K562 (cell line): Measurements from ENCODE around the gene S100A10. TPM values are rescaled to one million over a fixed set of nuclear protein-coding genes. Genes with fewer than 3 reads are reported as not detected.

Source experiments
- ATAC-seq: fragments of 200-7000 bp; cut with Tn5 transposase; 3 replicates; pipeline ENCODE4 v1.9.1; 2020; ENCODE audit warnings: moderate library complexity
- BruUV-seq: library from RNA; stranded (reverse); fragments of 400-500 nt; replicated peaks from 2 replicates; lab custom pipeline; 2021; lab: Mats Ljungman, UMichigan
- CTCF ChIA-PET: fragments of 300-600 bp; formaldehyde crosslinking; extraction: SDS; loops from one replicate; lab custom pipeline; 2021; ENCODE audit warnings: low intra/inter-chr PET ratio; lab: Yijun Ruan, JAX
- POLR2A ChIA-PET: fragments of 300-600, 350-650 bp; sonication (Branson Sonifier 250); formaldehyde crosslinking; extraction: SDS; loops from one replicate; lab custom pipeline; 2021; ENCODE audit warnings: antibody characterized with exemption, inconsistent platforms; lab: Yijun Ruan, JAX
- DNase-seq, 4 experiments: peaks; one replicate each; pipeline versions ENCODE4 v3.0.0 to v3.0.0-alpha.2; 2011 to 2018; ENCODE audit warnings: low spot score in 3 of 4, mixed read lengths in 3 of 4; ENCODE audit errors: extremely low read depth in 1 of 4
- FAIRE-seq: peaks from 2 replicates; lab custom pipeline; 2011; peaks lifted over from hg19 to GRCh38; lab: Jason Lieb, UNC
- H2AFZ ChIP-seq: 2 replicates; pipeline ENCODE4 v1.6.0; 2011; ENCODE audit warnings: low read depth, low read length, control low read depth, inconsistent platforms
- H3K27ac ChIP-seq: fragments of 200-600 bp; 3 replicates; pipeline ENCODE4 v1.8.0; 2011; ENCODE audit warnings: low read depth, mild to moderate bottlenecking, control low read depth, inconsistent platforms, low read length, moderate library complexity, mixed read lengths; ENCODE audit errors: extremely low read depth
- H3K27me3 ChIP-seq, 2 experiments: fragments of 300-600 bp in 1 of 2; 2 replicates in 1 of 2; 3 replicates in 1 of 2; pipeline versions ENCODE4 v1.6.0 to v1.8.0; 2011; ENCODE audit warnings: inconsistent platforms in 2 of 2, low read length in 2 of 2, mild to moderate bottlenecking in 1 of 2, mixed read lengths in 1 of 2, moderate library complexity in 1 of 2; ENCODE audit not compliant: control insufficient read depth in 2 of 2, insufficient read depth in 2 of 2
- H3K36me3 ChIP-seq: fragments of 300-600 bp; 3 replicates; pipeline ENCODE4 v1.8.0; 2011; ENCODE audit warnings: mild to moderate bottlenecking, low read length, inconsistent platforms; ENCODE audit not compliant: control insufficient read depth, insufficient read depth
- H3K4me1 ChIP-seq, 2 experiments: fragments of 200-600 bp in 1 of 2; replicated peaks in 1 of 2; 2 replicates in 1 of 2; 3 replicates in 1 of 2; pipeline versions ENCODE4 v1.5.1 to v1.8.0; 2011; ENCODE audit warnings: inconsistent platforms in 2 of 2, low read length in 2 of 2, mild to moderate bottlenecking in 1 of 2, mixed read lengths in 1 of 2, moderate library complexity in 1 of 2; ENCODE audit not compliant: control insufficient read depth in 2 of 2, insufficient read depth in 2 of 2
- H3K4me2 ChIP-seq: 2 replicates; pipeline ENCODE4 v1.6.1; 2011; ENCODE audit warnings: low read length, control low read depth, inconsistent platforms, mixed read lengths; ENCODE audit not compliant: insufficient read depth
- H3K4me3 ChIP-seq: fragments of 200-600 bp; sonication (generic), shearing (Covaris generic); 2 replicates; pipeline ENCODE4 v1.5.1; 2016; ENCODE audit warnings: control low read depth, inconsistent platforms
- H3K79me2 ChIP-seq: fragments of 200-600 bp; 3 replicates; pipeline ENCODE4 v1.8.0; 2011; ENCODE audit warnings: low read length, inconsistent platforms; ENCODE audit not compliant: control insufficient read depth, insufficient read depth
- H3K9ac ChIP-seq, 2 experiments: 2 replicates each; pipeline versions ENCODE4 v1.6.0 to v1.6.1; 2011; ENCODE audit warnings: low read depth in 2 of 2, low read length in 2 of 2, control low read depth in 1 of 2, inconsistent platforms in 1 of 2, mild to moderate bottlenecking in 1 of 2, mixed read lengths in 1 of 2; ENCODE audit not compliant: insufficient read depth in 1 of 2
- H3K9me1 ChIP-seq: one replicate; pipeline ENCODE4 v1.6.0; 2011; ENCODE audit warnings: inconsistent platforms, mild to moderate bottlenecking, low read length, moderate library complexity; ENCODE audit not compliant: control insufficient read depth, insufficient read depth
- H3K9me3 ChIP-seq: replicated peaks from 2 replicates; pipeline ENCODE4 v1.5.1; 2011; ENCODE audit warnings: low read depth, low read length, inconsistent platforms; ENCODE audit not compliant: control insufficient read depth, insufficient read depth
- H4K20me1 ChIP-seq: replicated peaks from 2 replicates; pipeline ENCODE4 v1.6.1; 2011; ENCODE audit warnings: low read length, inconsistent platforms, mixed read lengths; ENCODE audit not compliant: control insufficient read depth, insufficient read depth
- CEBPB ChIP-seq: fragments of 450-650 bp; IDR thresholded peaks from 2 replicates; pipeline ENCODE4 v1.6.1; 2016; ENCODE audit warnings: missing genetic modification characterization, missing compliant biosample characterization
- CEBPG ChIP-seq, 3 experiments: fragments of 200-800 bp in 1 of 3; sonication (Bioruptor generic) in 1 of 3; sonication (generic) in 1 of 3; formaldehyde crosslinking in 1 of 3; IDR thresholded peaks in 2 of 3; conservative IDR thresholded peaks in 1 of 3; 2 replicates each; pipeline versions ENCODE4 v1.6.1 to v1.8.0; 2016 to 2022; ENCODE audit warnings: missing compliant biosample characterization in 2 of 3, missing genetic modification characterization in 2 of 3, mild to moderate bottlenecking in 1 of 3, missing genetic modification reagents in 1 of 3
- HLTF ChIP-seq: fragments of 450-650 bp; IDR thresholded peaks from 2 replicates; pipeline ENCODE4 v1.6.1; 2016
- MCM5 ChIP-seq: fragments of 450-650 bp; IDR thresholded peaks from 2 replicates; pipeline ENCODE4 v1.6.1; 2016; ENCODE audit warnings: low read depth
- PML ChIP-seq: IDR thresholded peaks from 2 replicates; pipeline ENCODE4 v1.6.1; 2012; ENCODE audit warnings: low read length, inconsistent platforms
- RBM39 ChIP-seq: fragments of 200-400 bp; formaldehyde crosslinking; optimal IDR thresholded peaks from 2 replicates; pipeline ENCODE3; 2018; ENCODE audit warnings: low read depth, low read length
- SPI1 ChIP-seq: IDR thresholded peaks from 2 replicates; pipeline ENCODE4 v1.6.1; 2011; ENCODE audit warnings: low read depth, low read length, control low read depth, borderline replicate concordance
- XRCC4 ChIP-seq: IDR thresholded peaks from one replicate; pipeline ENCODE4 v1.6.1; 2011; ENCODE audit not compliant: insufficient read depth, insufficient read length; ENCODE audit errors: extremely low read depth
- ZC3H8 ChIP-seq: fragments of 450-650 bp; IDR thresholded peaks from 2 replicates; pipeline ENCODE4 v1.6.1; 2017
- ZNF232 ChIP-seq: sonication (generic); formaldehyde crosslinking; IDR thresholded peaks from 2 replicates; pipeline ENCODE4 v1.8.0; 2022; ENCODE audit warnings: mild to moderate bottlenecking, missing genetic modification reagents
- ZNF311 ChIP-seq: fragments of 250-450 bp; sonication (Bioruptor Pico); IDR thresholded peaks from 2 replicates; pipeline ENCODE4 v1.4.0; 2020; ENCODE audit warnings: mild to moderate bottlenecking, moderate library complexity
- ZNF354B ChIP-seq: fragments of 250-450 bp; sonication (Bioruptor Pico); IDR thresholded peaks from 2 replicates; pipeline ENCODE4 v1.4.0; 2020
- ZNF444 ChIP-seq: fragments of 250-450 bp; sonication (Bioruptor Pico); IDR thresholded peaks from 2 replicates; pipeline ENCODE4 v1.4.0; 2020; ENCODE audit warnings: mild to moderate bottlenecking, moderate library complexity
- ZNF57 ChIP-seq: fragments of 450-650 bp; formaldehyde crosslinking; IDR thresholded peaks from 2 replicates; pipeline ENCODE4 v1.4.0; 2020; ENCODE audit warnings: mild to moderate bottlenecking, moderate library complexity
- ZNF778 ChIP-seq: fragments of 450-650 bp; formaldehyde crosslinking; IDR thresholded peaks from 2 replicates; pipeline ENCODE4 v1.4.0; 2020; ENCODE audit warnings: mild to moderate bottlenecking, moderate library complexity
- ZNF830 ChIP-seq: fragments of 250-450 bp; sonication (Bioruptor Pico); IDR thresholded peaks from 2 replicates; pipeline ENCODE4 v1.5.0; 2021; ENCODE audit warnings: mild to moderate bottlenecking
- WGBS: fragments of 100-300 bp; shearing (Covaris generic); methylation state at CpG from one replicate; pipeline ENCODE4 v1.1.6; 2016; ENCODE audit warnings: low coverage, mixed read lengths; ENCODE audit not compliant: insufficient coverage; ENCODE audit errors: missing lambda C conversion rate; 5-methylcytosine and 5-hydroxymethylcytosine counted together
- in situ Hi-C: fragments of 300-500 bp; cut with MboI; formaldehyde crosslinking; loops from 4 replicates; pipeline ENCODE4 v1.15.0; 2018; ENCODE audit warnings: inconsistent platforms, mixed read lengths
- intact Hi-C: fragments of 100-400 bp; cut with micrococcal nuclease; formaldehyde crosslinking; loops from 2 replicates; pipeline ENCODE4 v1.14.2; 2022
- polyA plus RNA-seq, 8 experiments: library from polyadenylated mRNA; depleted of rRNA in 4 of 8; stranded (reverse) in 5 of 8; unstranded in 3 of 8; fragments of >200 nt; fragmentation: Nextera tagmentation in 2 of 8; fragmentation: Illumina TruSeq in 1 of 8; extraction: Ambion mirVana in 2 of 8; extraction: Trizol in 1 of 8; gene quantifications; 2 replicates each; pipeline versions ENCODE4 v1.2.1 to v1.2.3, GENCODE V29; 2011 to 2014; ENCODE audit warnings: inconsistent platforms in 1 of 8, missing spikeins in 1 of 8
- total RNA-seq, 7 experiments: library from RNA; depleted of rRNA in 6 of 7; stranded (reverse); fragments of >200 nt in 6 of 7; fragmentation: Illumina TruSeq in 2 of 7; extraction: Trizol in 2 of 7; gene quantifications; 2 replicates each; pipeline versions ENCODE4 v1.2.1 to v1.2.3, GENCODE V29; 2011 to 2021; ENCODE audit warnings: low replicate concordance in 1 of 7
- TF ChIP-seq, protein P1 (sequence below): fragments of 450-650 bp; IDR thresholded peaks from 2 replicates; pipeline ENCODE4 v1.6.1; 2016; ENCODE audit warnings: antibody characterized with exemption
- TF ChIP-seq, protein P2 (sequence below): fragments of 450-650 bp; IDR thresholded peaks from 2 replicates; pipeline ENCODE4 v1.7.0; 2016; ENCODE audit warnings: borderline replicate concordance
- TF ChIP-seq, protein P3 (sequence below): sonication (generic); formaldehyde crosslinking; IDR thresholded peaks from 2 replicates; pipeline ENCODE4 v1.8.0; 2022; ENCODE audit warnings: mild to moderate bottlenecking, missing genetic modification reagents

Gene S100A10
- total and polyA plus RNA-seq, 9 of the 15 experiments (the other 6 are each of a cell fraction or from before 2014, with no cell fraction given): 0.32 to 1.6 (median 0.50) TPM; not detected in 3

DNA sequence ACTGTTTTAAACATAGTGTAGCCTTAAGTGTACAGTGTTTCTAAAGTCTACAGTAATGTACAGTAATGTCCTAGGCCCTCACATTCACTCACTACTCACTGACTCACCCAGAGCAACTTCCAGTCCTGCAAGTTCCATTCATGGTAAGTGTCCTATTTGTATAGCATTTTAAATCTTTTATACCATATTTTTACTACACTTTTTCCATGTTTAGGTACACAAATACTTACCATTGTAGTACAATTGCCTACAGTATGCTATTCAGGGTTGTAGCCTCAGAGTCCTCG, 3.6 kb upstream of the S100A10 start:
- intact Hi-C loops: loop anchor here (1.0 to 5.0 kb wide), 2 partner anchors 29 to 260 kb away; no protein-coding TSS in a partner anchor
- peaks cover 12 to 20% of the 10 kb centered on the region in 2 experiments for H3K4me1 ChIP-seq

More for the DNA sequence above, 3.6 kb upstream of the S100A10 start:
- H2AFZ ChIP-seq: no peak overlapping the region
- no peaks in the 10 kb centered on the region for H3K79me2 ChIP-seq
- DNase-seq: no peak
- in situ Hi-C loops: no loop called here
- H3K9me1 ChIP-seq: no peaks in the 10 kb centered on the region
- TF ChIP-seq ZNF232 (no peak), XRCC4 (no peak), CEBPG (CRISPR knock-in tag; IDR thresholded peaks at IDR 0.05) (no peak), CEBPG (tag; conservative IDR thresholded peaks at IDR 0.05 in 1 of 2, IDR thresholded peaks at IDR 0.05 in 1 of 2) (no peak), ZNF444 (CRISPR knock-in tag) (no peak), HLTF (no peak), CEBPB (tag) (no peak), RBM39 (no peak), ZNF830 (CRISPR knock-in tag) (no peak), ZNF778 (no peak), MCM5 (no peak), SPI1 (no peak), ZNF354B (no peak), ZNF311 (CRISPR knock-in tag) (no peak), ZC3H8 (no peak), ZNF57 (CRISPR knock-in tag) (no peak), PML (no peak)
- TF ChIP-seq, protein P1, sequence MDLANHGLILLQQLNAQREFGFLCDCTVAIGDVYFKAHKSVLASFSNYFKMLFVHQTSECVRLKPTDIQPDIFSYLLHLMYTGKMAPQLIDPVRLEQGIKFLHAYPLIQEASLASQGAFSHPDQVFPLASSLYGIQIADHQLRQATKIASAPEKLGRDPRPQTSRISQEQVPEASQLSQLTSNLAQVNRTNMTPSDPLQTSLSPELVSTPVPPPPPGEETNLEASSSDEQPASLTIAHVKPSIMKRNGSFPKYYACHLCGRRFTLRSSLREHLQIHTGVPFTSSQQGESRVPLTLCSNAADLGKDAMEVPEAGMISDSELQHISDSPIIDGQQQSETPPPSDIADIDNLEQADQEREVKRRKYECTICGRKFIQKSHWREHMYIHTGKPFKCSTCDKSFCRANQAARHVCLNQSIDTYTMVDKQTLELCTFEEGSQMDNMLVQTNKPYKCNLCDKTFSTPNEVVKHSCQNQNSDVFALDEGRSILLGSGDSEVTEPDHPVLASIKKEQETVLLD: no peak
- TF ChIP-seq, protein P2, sequence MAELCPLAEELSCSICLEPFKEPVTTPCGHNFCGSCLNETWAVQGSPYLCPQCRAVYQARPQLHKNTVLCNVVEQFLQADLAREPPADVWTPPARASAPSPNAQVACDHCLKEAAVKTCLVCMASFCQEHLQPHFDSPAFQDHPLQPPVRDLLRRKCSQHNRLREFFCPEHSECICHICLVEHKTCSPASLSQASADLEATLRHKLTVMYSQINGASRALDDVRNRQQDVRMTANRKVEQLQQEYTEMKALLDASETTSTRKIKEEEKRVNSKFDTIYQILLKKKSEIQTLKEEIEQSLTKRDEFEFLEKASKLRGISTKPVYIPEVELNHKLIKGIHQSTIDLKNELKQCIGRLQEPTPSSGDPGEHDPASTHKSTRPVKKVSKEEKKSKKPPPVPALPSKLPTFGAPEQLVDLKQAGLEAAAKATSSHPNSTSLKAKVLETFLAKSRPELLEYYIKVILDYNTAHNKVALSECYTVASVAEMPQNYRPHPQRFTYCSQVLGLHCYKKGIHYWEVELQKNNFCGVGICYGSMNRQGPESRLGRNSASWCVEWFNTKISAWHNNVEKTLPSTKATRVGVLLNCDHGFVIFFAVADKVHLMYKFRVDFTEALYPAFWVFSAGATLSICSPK: no peak
- TF ChIP-seq, protein P3, sequence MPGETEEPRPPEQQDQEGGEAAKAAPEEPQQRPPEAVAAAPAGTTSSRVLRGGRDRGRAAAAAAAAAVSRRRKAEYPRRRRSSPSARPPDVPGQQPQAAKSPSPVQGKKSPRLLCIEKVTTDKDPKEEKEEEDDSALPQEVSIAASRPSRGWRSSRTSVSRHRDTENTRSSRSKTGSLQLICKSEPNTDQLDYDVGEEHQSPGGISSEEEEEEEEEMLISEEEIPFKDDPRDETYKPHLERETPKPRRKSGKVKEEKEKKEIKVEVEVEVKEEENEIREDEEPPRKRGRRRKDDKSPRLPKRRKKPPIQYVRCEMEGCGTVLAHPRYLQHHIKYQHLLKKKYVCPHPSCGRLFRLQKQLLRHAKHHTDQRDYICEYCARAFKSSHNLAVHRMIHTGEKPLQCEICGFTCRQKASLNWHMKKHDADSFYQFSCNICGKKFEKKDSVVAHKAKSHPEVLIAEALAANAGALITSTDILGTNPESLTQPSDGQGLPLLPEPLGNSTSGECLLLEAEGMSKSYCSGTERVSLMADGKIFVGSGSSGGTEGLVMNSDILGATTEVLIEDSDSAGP: no peak
- no peak for ATAC-seq
- ChIA-PET POLR2A (no interaction called here), CTCF (interaction anchor here (0.7 to 3.6 kb wide), 6 partner anchors 27 to 554 kb away, joined by 3 to 46 read pairs (median 18); no protein-coding TSS in a partner anchor)
- no TSS peak for BruUV-seq
- H3K27ac ChIP-seq: no peak overlapping the region
- H4K20me1 ChIP-seq: peaks cover 4% of the 10 kb centered on the region; the same call in 1 of the 2 replicates
- no peak for FAIRE-seq
- WGBS: 0% methylated on average over 1 of the region's 1 CpG
- peaks cover 9 to 19% of the 10 kb centered on the region in 2 experiments; a peak in 4 of 5 replicates for H3K27me3 ChIP-seq
- no peak overlapping the region for H3K4me2 ChIP-seq
- no peak overlapping the region for H3K9ac ChIP-seq
- no peaks in the 10 kb centered on the region for H3K36me3 ChIP-seq
- H3K4me3 ChIP-seq: no peak overlapping the region
- no peaks in the 10 kb centered on the region for H3K9me3 ChIP-seq
